SK-N-MC (cell line): ENCODE measurements around the gene C4orf17.

Experiments
- DNase-seq: peaks from one replicate; pipeline ENCODE4 v3.0.0-alpha.2; 2011; ENCODE audit warnings: low read depth, low spot score
- H3K27ac ChIP-seq: fragments of 200-600 bp; sonication (generic); 2 replicates; pipeline ENCODE4 v1.5.1; 2016; ENCODE audit warnings: mixed run types
- H3K36me3 ChIP-seq: fragments of 200-600 bp; sonication (generic); 2 replicates; pipeline ENCODE4 v1.6.1; 2017; ENCODE audit warnings: antibody characterized with exemption, low read length, mixed read lengths; ENCODE audit not compliant: insufficient read depth
- H3K4me3 ChIP-seq: fragments of 200-600 bp; sonication (generic); 2 replicates; pipeline ENCODE4 v1.5.1; 2016
- H3K9ac ChIP-seq: fragments of 200-600 bp; sonication (generic); 2 replicates; pipeline ENCODE4 v1.8.0; 2017; ENCODE audit warnings: mixed run types, mixed read lengths; ENCODE audit not compliant: insufficient read length
- H3K9me3 ChIP-seq: fragments of 200-600 bp; sonication (generic); 2 replicates; pipeline ENCODE4 v1.6.1; 2017; ENCODE audit warnings: low read depth, mild to moderate bottlenecking, antibody characterized with exemption, low read length, moderate library complexity, mixed read lengths
- EZH2 ChIP-seq: fragments of 200-600 bp; sonication (generic); IDR thresholded peaks from one replicate; pipeline ENCODE4 v1.6.1; 2017; ENCODE audit warnings: antibody characterized with exemption
- FOXP2 ChIP-seq: optimal IDR thresholded peaks from 2 replicates; pipeline ENCODE3; 2011; ENCODE audit warnings: mild to moderate bottlenecking, moderate library complexity; ENCODE audit not compliant: insufficient read depth; ENCODE audit errors: extremely low read length, control extremely low read depth
- POLR2AphosphoS5 ChIP-seq: IDR thresholded peaks from 2 replicates; pipeline ENCODE4 v1.6.1; 2012; ENCODE audit warnings: mild to moderate bottlenecking, low read depth, low read length, borderline replicate concordance

Gene C4orf17

DNA sequence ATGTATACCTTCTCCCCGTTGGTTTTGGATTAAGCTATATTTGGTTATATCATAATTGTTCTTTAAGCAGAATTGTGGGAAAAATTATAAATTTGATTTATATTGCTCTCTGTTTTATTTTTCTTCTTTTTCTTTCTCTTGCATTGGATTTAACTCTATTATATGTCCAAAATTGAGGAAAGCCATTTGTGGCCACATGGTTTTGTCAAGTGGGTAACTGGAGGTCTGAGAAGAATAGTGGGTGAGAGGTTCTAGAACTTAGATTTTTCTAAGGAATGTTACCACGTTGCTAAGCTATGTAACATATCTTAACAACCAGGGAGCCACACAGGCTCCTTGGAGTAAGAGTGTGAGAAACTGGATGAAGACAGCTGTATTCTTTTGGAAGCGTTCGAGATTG lies at the start of gene C4orf17:
Gene C4orf17 (plus strand): TSS at position 301 of the 400 bp plus-strand sequence. CDS start 2,061 bp downstream, outside the sequence.
- no peak within 1 kb of the TSS for H3K9ac ChIP-seq
- TF ChIP-seq POLR2AphosphoS5 (no peak), EZH2 (no peak), FOXP2 (no peak)

GRCh38 chr4:99461623-99462401 lies 49.0 kb upstream of the C4orf17 start:
- no peak for DNase-seq
- no peak for TF ChIP-seq POLR2AphosphoS5
- no peak for TF ChIP-seq EZH2
- Histone ChIP-seq H3K27ac (no peak overlapping the region), H3K4me3 (no peak overlapping the region), H3K36me3 (no peaks in the 10 kb centered on the region), H3K9ac (no peak overlapping the region), H3K9me3 (no peaks in the 10 kb centered on the region)

More for the DNA sequence above, at the start of gene C4orf17:
- DNase-seq, result no peak
- H3K4me3 ChIP-seq, result no peak within 1 kb of the TSS
- H3K27ac ChIP-seq, result no peak within 1 kb of the TSS
- no peaks in the 10 kb centered on the region for H3K36me3 ChIP-seq
- H3K9me3 ChIP-seq, result no peaks in the 10 kb centered on the region

DNA sequence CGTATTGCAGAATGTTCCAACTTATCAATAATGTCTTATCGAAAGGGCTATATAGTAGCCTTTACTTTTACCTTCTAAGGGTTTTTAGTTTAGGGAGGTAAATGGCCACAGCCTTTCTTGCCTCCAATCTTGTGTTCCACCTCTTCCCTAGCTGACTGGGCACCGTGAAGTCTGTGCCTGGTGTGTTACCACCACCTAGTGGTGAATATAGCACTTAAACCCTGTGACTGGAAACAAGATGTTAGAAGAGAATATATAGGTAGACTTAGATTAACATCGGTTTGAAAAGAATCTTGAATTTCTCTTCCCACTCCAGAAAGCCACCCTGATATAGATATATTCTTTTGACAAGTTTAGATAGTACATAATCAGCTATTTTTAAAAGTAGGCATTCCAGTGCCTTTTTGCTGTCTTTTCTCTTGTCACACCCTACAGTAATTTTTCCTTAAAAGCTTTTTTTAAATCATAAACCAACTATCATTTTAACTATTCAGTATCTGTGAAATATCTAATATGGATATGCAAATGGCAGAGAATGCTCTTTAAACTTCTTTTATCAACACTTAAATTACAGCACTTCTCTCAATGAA lies 47.9 kb upstream of the C4orf17 start:
- Histone ChIP-seq H3K27ac (no peak overlapping the region), H3K36me3 (no peaks in the 10 kb centered on the region), H3K4me3 (no peak overlapping the region), H3K9ac (no peak overlapping the region), H3K9me3 (no peaks in the 10 kb centered on the region)
- no peak for DNase-seq
- TF ChIP-seq FOXP2 (no peak), EZH2 (no peak), POLR2AphosphoS5 (no peak)

- no peaks in the 10 kb centered on the region for H3K36me3 ChIP-seq
- H3K9ac ChIP-seq, result no peak overlapping the region
- DNase-seq, result no peak
- no peak overlapping the region for H3K4me3 ChIP-seq
- no peak overlapping the region for H3K27ac ChIP-seq
- TF ChIP-seq EZH2 (no peak), FOXP2 (no peak), POLR2AphosphoS5 (no peak)
- no peaks in the 10 kb centered on the region for H3K9me3 ChIP-seq
Observed at GRCh38 chr4:99463566-99463965, 47.3 kb upstream of the C4orf17 start.

DNA sequence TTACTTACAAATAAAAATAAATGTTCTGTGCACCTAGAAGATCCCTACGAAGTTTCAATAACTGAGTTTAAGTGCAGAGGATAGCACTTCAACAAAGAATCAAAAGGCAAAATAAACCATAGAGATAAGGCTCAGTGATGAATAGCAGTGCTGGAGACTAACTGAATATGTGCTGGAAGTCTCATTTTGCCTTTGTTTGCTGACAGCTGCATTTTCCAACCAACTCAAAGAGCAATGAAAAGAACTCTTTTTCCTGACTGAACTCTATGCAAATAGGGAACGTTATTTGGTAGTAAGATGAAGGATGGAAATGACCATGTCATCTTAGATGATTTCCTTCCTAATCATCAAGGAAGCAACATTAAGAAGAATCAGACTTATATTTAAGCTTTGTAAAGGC lies 42.9 kb upstream of the C4orf17 start:
- TF ChIP-seq POLR2AphosphoS5 (no peak), FOXP2 (no peak), EZH2 (no peak)
- H3K4me3 ChIP-seq, result no peak overlapping the region
- H3K36me3 ChIP-seq, result no peaks in the 10 kb centered on the region
- H3K27ac ChIP-seq, result no peak overlapping the region
- no peak overlapping the region for H3K9ac ChIP-seq
- no peak for DNase-seq
- no peaks in the 10 kb centered on the region for H3K9me3 ChIP-seq

GRCh38 chr4:99468889-99469288 lies 41.9 kb upstream of the C4orf17 start:
- Histone ChIP-seq H3K9me3 (no peaks in the 10 kb centered on the region), H3K4me3 (no peak overlapping the region), H3K36me3 (no peaks in the 10 kb centered on the region), H3K9ac (no peak overlapping the region), H3K27ac (no peak overlapping the region)
- no peak for DNase-seq
- TF ChIP-seq POLR2AphosphoS5 (no peak), EZH2 (no peak)

- Histone ChIP-seq H3K9ac (no peak overlapping the region), H3K9me3 (no peaks in the 10 kb centered on the region), H3K4me3 (no peak overlapping the region), H3K27ac (no peak overlapping the region), H3K36me3 (no peaks in the 10 kb centered on the region)
- no peak for DNase-seq
- TF ChIP-seq EZH2 (no peak), FOXP2 (no peak), POLR2AphosphoS5 (no peak)
Observed at GRCh38 chr4:99471349-99471748, 39.5 kb upstream of the C4orf17 start.

DNA sequence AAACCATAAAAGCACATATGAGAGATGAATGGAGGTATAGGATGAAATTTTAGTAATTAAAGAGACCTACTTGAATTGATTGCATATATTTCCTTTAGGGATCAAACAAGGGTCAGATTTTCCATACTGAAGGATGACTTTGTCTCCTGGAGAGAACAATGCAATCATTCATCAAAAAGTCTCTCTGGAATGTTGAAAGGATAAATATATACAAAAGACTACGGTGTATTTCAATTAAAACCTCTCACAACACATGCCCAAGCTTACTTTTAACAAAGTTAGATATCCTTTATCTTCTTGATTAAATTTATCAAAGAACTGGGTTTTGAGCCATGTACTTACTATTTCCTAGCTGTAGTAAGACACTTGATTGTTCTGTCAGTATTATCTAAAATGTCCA lies 38.9 kb upstream of the C4orf17 start:
- H3K27ac ChIP-seq, result no peak overlapping the region
- no peak for DNase-seq
- no peaks in the 10 kb centered on the region for H3K36me3 ChIP-seq
- no peak overlapping the region for H3K9ac ChIP-seq
- TF ChIP-seq FOXP2 (no peak), EZH2 (no peak)
- H3K9me3 ChIP-seq, result no peaks in the 10 kb centered on the region
- H3K4me3 ChIP-seq, result no peak overlapping the region

GRCh38 chr4:99473131-99473530 lies 37.7 kb upstream of the C4orf17 start:
- Histone ChIP-seq H3K36me3 (no peaks in the 10 kb centered on the region), H3K27ac (no peak overlapping the region), H3K9ac (no peak overlapping the region), H3K4me3 (no peak overlapping the region), H3K9me3 (no peaks in the 10 kb centered on the region)
- TF ChIP-seq EZH2 (no peak), POLR2AphosphoS5 (no peak), FOXP2 (no peak)
- no peak for DNase-seq
